ENCODE measurements around the gene TRIM26. TPM values are rescaled to one million over a fixed set of nuclear protein-coding genes. Genes with fewer than 3 reads are reported as not detected.
"Not testable (repeated sequence)": the region's sequence is repeated elsewhere in the genome, so short reads cannot be mapped to it uniquely, and the experiment has no call there.

TRIM26 gene
- total and polyA plus RNA-seq, 4 donors: 32.1 to 51.4 (median 38.1) TPM

- WGBS, 2 donors: 47 to 49% methylated on average over 6 of the region's 6 CpGs
Observed at GRCh38 chr6:30167101-30167500, 46.1 kb downstream of the TRIM26 start.

GRCh38 chr6:30165238-30165637 is 48.0 kb downstream of the TRIM26 start:
- DNase-seq: not testable (repeated sequence)

More at GRCh38 chr6:30167101-30167500, 46.1 kb downstream of the TRIM26 start:
- H3K4me1 ChIP-seq (ENCODE audit: control insufficient read depth in 5 of 5, insufficient read depth in 5 of 5, low read length in 5 of 5): peaks cover 0 to 5% (median 0%) of the 10 kb centered on the region in 5 donors
- ATAC-seq (ENCODE audit: insufficient read depth, low FRiP score) (no peak), DNase-seq (no peak)
- H3K27ac ChIP-seq (ENCODE audit: low read depth in 1 of 2, low read length in 1 of 2): no peak overlapping the region
- no peaks in the 10 kb centered on the region for H3K36me3 ChIP-seq (ENCODE audit: control insufficient read depth in 4 of 4, insufficient read depth in 4 of 4, low read length in 4 of 4)
- H3K27me3 ChIP-seq (ENCODE audit: control insufficient read depth in 3 of 3, insufficient read depth in 3 of 3, low read length in 2 of 3): peaks cover 7 to 46% (median 42%) of the 10 kb centered on the region in 3 donors
- no peaks in the 10 kb centered on the region for H3K9me3 ChIP-seq (ENCODE audit: control insufficient read depth in 4 of 4, insufficient read depth in 3 of 4, low read length in 3 of 4)
- no peak overlapping the region for H3K4me3 ChIP-seq
- no peak for TF ChIP-seq CTCF (IDR thresholded peaks at IDR 0.05; ENCODE audit: control extremely low read depth, extremely low read depth)
- no peak overlapping the region for H3K9ac ChIP-seq (ENCODE audit: insufficient read depth in 1 of 2, low read length in 2 of 2)

GRCh38 chr6:30164714-30165113 is 48.5 kb downstream of the TRIM26 start:
- no peak overlapping the region for H3K27ac ChIP-seq (ENCODE audit: low read depth in 1 of 2, low read length in 1 of 2)
- H3K4me3 ChIP-seq: no peak overlapping the region
- no peak for ATAC-seq (ENCODE audit: insufficient read depth, low FRiP score)
- peaks cover 0 to 31% (median 22%) of the 10 kb centered on the region in 3 donors for H3K27me3 ChIP-seq (ENCODE audit: control insufficient read depth in 3 of 3, insufficient read depth in 3 of 3, low read length in 2 of 3)
- H3K4me1 ChIP-seq (ENCODE audit: control insufficient read depth in 5 of 5, insufficient read depth in 5 of 5, low read length in 5 of 5): no peaks in the 10 kb centered on the region
- TF ChIP-seq CTCF (IDR thresholded peaks at IDR 0.05; ENCODE audit: control extremely low read depth, extremely low read depth): no peak
- WGBS, 2 donors: 83 to 91% methylated on average over 4 of the region's 4 CpGs
- H3K9ac ChIP-seq (ENCODE audit: insufficient read depth in 1 of 2, low read length in 2 of 2): no peak overlapping the region
- no peaks in the 10 kb centered on the region for H3K36me3 ChIP-seq (ENCODE audit: control insufficient read depth in 4 of 4, insufficient read depth in 4 of 4, low read length in 4 of 4)
- no peak for DNase-seq
- H3K9me3 ChIP-seq (ENCODE audit: control insufficient read depth in 4 of 4, insufficient read depth in 3 of 4, low read length in 3 of 4): no peaks in the 10 kb centered on the region

More at GRCh38 chr6:30165238-30165637, 48.0 kb downstream of the TRIM26 start:
- not testable (repeated sequence) for H3K9ac ChIP-seq (ENCODE audit: insufficient read depth in 1 of 2, low read length in 2 of 2); ATAC-seq (ENCODE audit: insufficient read depth, low FRiP score); H3K4me1 ChIP-seq (ENCODE audit: control insufficient read depth in 5 of 5, insufficient read depth in 5 of 5, low read length in 5 of 5); H3K4me3 ChIP-seq; H3K27ac ChIP-seq (ENCODE audit: low read depth in 1 of 2, low read length in 1 of 2); H3K9me3 ChIP-seq (ENCODE audit: control insufficient read depth in 4 of 4, insufficient read depth in 3 of 4, low read length in 3 of 4); H3K36me3 ChIP-seq (ENCODE audit: control insufficient read depth in 4 of 4, insufficient read depth in 4 of 4, low read length in 4 of 4)
- H3K27me3 ChIP-seq (ENCODE audit: control insufficient read depth in 3 of 3, insufficient read depth in 3 of 3, low read length in 2 of 3): peaks cover 0 to 29% (median 27%) of the 10 kb centered on the region in 3 donors
- 90 to 95% methylated on average over 1 of the region's 1 CpG for WGBS, 2 donors

- H3K9me3 ChIP-seq (ENCODE audit: control insufficient read depth in 4 of 4, insufficient read depth in 3 of 4, low read length in 3 of 4): no peaks in the 10 kb centered on the region
- no peaks in the 10 kb centered on the region for H3K36me3 ChIP-seq (ENCODE audit: control insufficient read depth in 4 of 4, insufficient read depth in 4 of 4, low read length in 4 of 4)
- H3K27me3 ChIP-seq (ENCODE audit: control insufficient read depth in 3 of 3, insufficient read depth in 3 of 3, low read length in 2 of 3): peaks cover 0 to 29% (median 18%) of the 10 kb centered on the region in 3 donors
- no peak for ATAC-seq (ENCODE audit: insufficient read depth, low FRiP score)
- no peak for TF ChIP-seq CTCF (IDR thresholded peaks at IDR 0.05; ENCODE audit: control extremely low read depth, extremely low read depth)
- H3K27ac ChIP-seq (ENCODE audit: low read depth in 1 of 2, low read length in 1 of 2): no peak overlapping the region
- H3K4me1 ChIP-seq (ENCODE audit: control insufficient read depth in 5 of 5, insufficient read depth in 5 of 5, low read length in 5 of 5): no peaks in the 10 kb centered on the region
- H3K4me3 ChIP-seq: no peak overlapping the region
- H3K9ac ChIP-seq (ENCODE audit: insufficient read depth in 1 of 2, low read length in 2 of 2): no peak overlapping the region
- DNase-seq: no peak
- 91 to 94% methylated on average over 16 of the region's 16 CpGs for WGBS, 2 donors
Observed at GRCh38 chr6:30163918-30164654, 49.1 kb downstream of the TRIM26 start.
